NCI-H1048 (cell line): ENCODE results near the gene ULK1.

Experiments
- DNase-seq: peaks from one replicate; lab custom pipeline; 2025; lab: John Stamatoyannopoulos, UW

The ULK1 gene

DNA sequence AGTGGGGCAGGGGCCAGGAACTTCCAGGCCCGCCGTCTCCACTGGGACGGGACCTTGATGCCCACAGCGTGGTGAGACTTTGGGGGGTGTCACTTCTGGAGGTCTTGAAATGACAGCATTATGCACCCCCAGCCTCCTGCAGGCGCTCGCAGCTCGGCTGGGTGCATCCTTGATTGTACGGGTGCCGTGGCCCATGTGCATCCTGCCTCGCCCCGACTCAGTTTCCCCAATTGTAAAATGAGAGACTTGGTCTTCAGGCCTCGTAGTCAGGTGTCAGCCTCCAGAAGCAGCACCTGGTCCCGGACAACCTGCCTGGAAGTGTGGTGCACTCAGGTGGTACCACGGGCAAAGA, 25.7 kb downstream of the ULK1 start:
- DNase-seq, result no peak

DNA sequence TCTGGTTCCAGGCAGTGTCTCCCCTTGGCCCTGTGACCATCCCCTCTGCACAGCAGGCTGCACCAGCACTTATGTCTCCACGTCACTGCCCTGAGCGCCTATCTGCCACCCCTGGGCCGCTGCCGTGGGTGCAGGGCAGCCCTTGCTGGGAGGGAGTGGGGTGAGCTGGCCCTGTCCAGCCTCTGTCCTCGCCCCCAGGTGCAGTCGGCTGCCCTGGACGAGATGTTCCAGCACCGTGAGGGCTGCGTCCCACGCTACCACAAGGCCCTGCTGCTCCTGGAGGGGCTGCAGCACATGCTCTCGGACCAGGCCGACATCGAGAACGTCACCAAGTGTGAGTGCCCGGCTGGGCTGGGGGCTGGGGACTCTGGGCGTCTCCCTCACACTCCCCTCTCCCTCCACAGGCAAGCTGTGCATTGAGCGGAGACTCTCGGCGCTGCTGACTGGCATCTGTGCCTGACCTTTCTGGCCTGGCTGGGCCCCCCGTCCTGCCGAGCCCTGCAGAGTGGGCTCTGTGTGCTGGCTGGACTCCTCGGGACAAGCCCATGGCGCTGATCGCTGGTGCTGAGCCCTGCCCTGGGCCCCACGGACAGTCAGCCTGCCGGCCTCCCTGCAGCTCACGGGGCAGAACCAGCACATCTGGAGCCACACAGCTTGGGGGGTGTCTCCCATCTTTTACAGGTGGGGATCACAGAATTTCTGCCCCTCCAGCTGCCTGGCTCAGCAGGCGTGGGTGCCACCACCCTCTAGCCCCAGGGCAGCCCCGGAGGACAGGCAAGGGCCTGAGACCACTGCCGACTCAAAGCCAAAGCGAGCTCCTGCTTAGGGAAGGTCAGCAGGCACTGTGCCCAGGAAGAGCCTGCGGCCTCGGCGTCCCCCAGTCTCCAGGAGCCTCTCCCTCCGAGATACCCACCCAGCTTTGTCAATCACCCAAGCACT, 26.7 kb downstream of the ULK1 start:
- no peak for DNase-seq

DNA sequence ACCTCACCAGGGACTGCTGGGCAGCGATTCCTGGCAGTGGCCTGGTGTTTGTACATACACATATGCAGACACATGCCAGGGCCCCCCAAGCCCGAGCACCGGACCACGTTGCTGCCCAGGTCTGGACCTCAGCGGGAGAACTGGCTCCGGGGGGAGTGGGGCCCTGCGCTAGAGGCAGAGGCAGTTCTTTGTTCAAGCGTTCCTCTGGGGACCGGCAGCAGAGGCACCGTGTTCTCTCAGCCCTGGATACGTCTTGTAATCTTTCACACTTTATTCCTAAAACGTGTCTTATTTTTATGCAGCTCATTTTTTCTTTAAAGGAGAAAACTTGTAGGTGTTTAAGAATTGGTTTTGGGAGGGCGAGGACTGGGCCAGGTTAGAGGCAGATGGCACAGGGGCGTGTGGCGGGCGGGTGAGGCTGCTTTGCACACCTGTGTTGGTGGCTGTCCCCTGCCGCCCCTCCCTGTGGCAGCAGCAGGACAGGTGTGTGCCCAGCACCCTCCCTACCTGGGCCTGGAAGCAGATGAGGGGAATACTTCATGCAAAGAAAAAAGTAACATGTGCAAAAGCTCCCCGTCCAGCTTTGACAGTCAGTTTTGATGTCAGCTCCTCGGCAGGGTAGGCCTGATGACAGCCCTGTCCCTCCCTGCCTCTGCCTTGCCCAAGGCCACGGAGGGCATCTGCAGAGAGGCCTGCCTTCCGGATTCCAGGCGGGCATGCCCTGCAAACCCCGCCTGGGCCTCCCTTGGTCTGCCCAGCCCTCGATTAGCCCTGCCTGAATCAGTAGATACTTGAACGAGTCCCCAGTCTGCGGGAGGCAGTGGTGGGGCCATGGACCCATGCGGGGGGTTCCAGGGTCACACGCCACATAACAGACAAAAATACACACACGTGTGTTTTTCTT, 27.7 kb downstream of the ULK1 start:
- no peak for DNase-seq

DNA sequence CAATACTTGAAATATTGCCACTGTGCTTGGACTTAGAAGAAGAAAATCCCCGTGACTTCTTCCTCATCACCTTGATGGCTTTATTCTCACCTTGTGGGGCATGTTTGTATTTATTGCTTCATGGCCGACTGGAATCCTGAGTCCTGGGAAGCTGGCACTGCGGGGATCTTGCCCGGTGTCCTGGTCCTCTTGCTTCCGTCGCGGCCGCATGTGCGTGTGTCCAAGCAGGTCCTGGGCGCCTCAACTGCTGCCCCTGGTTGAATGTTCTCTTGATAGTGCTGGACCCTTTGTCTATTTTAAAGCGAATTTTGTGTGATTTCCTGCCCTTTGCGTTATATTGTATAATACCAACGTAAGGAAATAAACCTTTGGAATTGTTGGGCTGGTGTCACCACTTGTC, 28.4 kb downstream of the ULK1 start:
- no peak for DNase-seq

DNA sequence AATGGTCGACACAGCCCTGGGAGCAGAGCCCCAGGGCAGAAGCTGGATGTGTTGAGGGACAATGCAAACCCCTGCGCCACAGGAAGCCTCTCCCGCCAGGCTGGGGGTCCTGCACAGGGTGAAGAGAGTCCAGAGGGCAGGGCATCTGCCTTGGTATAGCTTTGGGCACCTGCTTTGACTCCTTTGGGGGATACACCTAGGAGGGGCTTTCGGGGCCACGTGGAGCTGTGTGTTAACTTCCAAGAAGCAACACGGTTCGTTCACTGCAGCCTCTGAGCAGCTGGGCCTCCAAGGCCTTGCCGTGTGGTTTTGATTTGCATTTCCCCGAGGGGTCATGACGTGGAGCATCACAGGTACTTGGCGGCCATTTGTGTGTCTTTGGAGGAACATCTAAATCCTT, 28.8 kb downstream of the ULK1 start:
- no peak for DNase-seq

DNA sequence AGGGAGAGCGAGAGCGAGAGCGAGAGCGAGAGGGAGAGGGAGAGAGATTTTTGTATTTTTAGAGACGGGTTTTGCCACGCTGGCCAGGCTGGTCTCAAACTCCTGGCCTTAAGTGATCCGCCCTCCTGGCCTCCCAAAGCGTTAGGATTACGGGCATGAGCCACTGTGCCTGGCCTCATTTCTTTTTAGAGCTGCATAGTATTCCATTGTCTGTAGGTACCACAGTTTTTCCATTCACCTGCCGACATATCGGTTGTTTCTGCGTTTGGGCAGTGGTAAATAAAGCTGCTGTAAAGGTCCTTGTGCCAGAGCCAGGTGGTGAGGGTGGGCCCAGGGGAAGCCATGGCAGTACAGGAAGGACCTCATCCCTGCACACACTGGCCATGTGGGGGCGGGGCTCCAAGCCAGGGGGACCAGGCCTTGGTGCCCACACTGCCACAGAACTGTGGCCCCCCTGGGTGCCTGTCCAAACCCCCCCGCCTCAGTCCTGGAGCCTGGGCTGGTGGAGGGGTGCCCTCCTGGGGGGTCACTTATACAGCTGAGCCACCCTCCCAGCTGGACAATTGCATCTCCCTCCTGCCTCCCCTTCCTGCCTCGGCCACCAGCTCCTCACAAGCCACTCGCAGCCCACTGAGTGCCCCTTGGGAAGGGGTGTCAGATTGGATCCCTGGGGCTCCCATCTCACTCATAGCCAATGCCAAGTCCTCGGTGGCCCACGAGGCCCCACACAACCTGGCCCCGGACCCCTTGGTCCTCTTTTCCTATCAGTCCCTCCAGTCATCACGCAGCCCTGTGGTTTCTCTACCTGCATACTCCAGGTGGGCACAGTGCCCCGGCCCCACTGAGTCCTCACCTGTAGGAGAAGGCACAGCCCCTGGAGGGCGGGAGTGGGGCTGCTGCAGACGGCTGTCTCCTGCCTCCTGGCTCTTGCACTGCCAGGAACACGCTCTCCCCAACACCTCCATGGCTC, 33.0 kb downstream of the ULK1 start:
- DNase-seq, result no peak

DNA sequence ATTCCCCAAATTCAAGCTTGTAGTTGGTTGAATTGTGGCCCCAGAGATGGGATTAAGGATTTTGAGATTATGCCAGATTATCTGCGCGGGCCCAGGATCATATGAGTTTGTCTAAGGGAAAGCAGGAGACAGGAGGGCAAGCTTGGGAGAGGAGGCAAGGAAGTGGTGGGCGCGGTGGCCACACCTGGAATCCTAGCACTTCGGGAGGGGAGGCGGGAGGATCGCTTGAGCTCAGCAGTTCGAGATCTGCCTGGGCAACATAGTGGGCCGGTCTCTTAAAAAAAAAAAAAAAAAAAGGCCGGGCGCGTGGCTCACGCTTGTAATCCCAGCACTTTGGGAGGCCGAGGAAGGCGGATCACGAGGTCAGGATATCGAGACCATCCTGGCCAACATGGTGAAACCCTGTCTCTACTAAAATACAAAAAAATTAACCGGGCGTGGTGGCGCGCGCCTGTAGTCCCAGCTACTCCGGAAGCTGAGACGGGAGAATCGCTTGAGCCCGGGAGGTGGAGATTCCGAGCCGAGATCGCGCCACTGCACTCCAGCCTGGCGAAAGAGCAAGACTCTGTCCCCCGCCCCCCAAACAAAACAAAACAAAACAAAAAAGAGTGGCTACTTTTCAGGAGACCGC, 33.8 kb downstream of the ULK1 start:
- DNase-seq, result no peak

DNA sequence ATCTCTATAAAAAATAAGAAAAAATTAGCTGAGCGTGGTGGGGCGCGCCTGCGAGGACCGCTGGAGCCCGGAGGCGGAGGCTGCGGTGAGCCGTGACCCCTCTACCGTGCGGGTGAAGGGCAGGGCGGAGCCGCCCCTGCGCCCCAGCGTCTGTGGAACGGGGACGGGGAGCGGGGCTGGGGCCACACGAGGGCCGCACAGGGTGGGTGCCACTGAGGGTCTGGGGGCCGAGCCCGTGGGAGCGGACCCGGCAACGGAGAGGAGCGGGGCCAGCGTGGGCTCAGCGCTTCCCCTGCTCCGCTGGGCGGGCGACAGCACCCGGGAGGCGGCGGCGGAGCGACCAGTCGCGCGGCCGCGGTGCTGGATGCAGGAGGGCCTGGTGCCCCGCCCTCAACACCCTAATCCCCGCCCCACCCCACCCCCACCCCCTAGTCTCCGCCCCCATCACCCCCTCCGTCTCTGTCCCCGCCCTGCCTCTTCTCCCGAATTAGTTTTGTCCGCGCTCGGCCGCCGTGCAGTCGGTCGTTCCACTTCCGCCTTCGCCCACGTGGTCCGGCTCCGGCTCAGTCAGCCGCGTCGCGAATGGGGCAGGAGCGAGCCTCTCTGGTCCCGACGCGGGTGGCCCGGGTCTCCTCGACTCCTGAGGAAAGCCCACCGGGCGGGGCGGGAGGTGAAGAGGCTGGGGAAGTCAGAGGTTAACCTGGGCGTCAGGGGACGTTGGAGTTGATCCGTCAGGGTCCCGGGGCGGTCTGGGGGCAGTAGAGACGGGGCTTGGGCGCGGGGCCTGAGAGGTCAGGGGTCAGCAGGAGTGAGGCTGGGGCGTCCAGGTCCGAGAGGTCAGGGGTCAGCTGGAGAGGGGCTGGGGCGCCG, 34.5 kb downstream of the ULK1 start, which contains the start of gene PUS1:
Gene PUS1, plus strand, starts transcription at position 566 of the 870 bp plus-strand sequence. CDS start 447 bp downstream, outside the sequence.
- peak; percentile 71 for DNase-seq

DNA sequence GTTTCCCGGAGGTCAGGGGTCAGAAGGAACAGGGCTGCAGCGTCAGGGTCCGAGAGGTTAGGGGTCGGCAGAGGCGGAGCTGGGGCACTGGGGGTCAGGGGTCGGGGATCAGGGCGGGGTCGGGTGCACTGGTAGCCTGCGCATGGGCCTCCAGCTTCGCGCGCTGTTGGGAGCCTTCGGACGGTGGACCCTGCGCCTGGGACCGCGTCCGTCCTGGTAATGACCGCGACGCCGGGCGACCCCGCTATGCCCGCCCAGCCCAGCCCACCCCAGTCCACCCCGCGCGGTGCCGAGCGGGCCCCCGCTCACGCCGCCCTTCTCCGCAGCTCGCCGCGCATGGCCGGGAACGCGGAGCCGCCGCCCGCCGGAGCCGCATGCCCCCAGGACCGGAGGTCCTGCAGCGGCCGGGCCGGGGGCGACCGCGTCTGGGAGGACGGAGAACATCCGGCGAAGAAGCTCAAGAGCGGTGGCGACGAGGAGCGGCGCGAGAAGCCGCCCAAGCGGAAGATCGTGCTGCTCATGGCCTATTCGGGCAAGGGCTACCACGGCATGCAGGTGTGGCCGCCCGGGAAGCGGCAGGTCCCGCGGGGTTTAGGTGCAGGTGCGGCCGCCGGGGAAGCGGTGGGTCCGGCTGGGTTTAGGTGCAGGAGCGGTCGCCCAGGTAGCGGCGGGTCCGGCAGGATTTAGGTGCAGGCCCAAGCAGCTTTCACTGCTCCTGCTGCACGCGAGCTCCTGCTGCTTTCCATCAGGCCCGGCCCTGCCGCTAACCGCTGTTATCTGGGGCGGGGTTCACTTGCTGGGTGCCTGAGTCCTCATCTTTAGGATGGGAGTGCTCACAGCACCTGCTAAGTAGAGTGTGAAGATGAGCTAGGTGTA, 35.4 kb downstream of the ULK1 start:
- DNase-seq, result no peak

DNA sequence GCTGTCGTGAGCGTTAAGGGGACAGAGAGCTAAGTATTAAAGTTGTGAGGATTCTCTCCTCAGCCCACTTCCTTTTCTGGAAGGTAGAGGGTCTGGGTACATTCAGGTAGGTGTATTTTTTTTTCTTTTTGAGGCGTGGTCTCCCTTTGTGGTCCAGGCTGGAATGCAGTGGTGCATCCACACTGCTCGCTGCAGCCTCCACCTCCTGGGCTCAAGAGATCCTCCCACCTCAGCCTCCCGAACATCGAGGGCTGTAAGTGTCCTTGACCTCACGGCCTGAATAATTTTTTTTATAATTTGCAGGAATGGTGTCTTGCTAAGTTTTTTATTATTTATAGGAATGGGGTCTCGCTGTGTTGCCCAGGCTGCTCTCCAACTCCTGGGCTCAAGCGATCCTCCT, 36.1 kb downstream of the ULK1 start:
- no peak for DNase-seq

DNA sequence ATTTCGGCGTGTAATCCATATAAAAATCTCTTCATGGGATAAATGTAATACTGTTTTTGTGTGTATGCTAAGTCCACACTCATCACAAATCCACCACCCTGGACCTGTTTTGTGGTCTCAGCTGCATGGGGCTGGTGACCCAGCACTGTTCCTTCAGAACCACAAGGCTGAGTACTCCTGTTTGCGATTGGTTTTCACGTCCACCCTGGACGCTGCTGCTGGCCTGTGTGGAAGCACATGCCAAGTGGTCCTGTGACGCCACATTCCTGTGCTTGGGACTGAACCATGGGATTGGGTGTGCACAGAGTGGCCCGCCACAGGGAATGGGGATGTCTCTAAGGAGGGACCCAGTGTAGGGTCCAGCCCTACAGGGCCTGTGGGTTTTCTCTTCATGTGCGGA, 39.0 kb downstream of the ULK1 start:
- DNase-seq, result no peak

DNA sequence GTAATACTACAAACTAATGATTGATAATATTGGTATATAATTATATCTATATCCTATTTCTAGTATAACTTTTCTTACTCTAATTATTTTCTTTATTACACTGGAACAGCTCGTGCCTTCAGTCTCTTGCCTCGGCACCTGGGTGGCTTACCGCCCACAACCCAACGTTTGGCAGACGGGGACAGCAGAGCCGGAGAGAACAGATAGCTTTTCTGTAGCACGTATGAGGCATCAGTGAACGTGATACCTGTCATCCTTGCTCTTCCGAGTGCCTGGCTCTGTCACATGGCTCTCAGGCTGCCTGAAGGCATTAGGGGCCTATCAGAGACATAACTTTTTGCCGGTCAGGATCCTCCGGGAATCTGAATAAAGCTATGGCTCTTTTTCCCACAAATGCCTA, 40.1 kb downstream of the ULK1 start:
- DNase-seq, result no peak

DNA sequence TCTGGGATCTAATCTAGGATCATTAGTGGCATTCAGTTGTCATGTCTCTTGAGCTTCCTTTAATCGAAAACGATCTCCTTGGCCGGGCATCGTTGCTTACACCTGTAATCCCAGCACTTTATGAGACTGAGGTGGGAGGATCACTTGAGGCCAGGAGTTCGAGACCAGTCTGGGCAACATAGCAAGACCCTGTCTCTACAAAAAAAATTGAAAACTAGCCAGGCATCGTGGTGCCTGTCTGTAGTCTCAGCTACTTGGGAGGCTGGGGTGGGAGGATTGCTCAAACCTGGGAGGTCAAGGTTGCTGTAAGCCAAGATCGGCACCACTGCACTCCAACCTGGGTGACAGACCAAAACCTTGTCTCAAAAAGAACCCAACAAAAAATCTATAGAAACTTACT, 43.7 kb downstream of the ULK1 start:
- no peak for DNase-seq

DNA sequence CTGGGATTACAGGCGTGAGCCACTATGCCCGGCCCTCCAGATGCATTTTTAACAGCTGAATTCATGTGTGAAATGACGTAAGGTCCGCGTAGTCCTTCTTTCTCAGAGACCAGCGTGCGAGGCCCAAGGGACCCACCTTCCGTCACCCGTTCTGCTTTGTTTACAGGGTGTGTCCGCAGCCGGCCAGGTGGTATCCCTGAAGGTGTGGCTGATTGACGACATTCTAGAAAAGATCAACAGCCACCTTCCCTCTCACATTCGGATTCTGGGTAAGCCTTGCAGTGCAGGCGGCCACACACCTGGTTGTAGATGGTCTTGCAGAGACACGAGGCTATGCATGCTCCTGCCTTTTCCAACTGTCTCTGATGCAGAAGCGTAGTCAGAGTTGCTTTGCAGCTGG, 44.6 kb downstream of the ULK1 start:
- DNase-seq, result no peak

DNA sequence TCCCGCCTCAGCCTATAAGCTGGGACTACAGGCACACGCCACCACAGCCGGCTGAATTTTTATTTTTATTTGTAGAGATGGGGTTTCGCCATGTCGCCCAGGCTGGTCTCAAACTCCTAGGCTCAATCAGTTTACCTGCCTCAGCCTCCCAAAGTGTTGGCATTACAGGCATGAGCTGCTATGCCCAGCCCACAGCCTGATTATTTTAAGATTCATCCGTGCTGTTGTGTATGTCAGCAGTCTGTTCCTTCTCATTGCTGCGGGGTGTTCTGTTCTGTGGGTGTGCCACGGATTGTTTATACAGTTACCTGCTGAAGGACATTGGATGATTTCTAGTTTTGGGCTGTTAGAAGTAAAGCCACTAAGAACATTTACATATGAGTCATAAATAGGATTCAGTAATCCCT, 45.7 kb downstream of the ULK1 start:
- DNase-seq, result no peak

DNA sequence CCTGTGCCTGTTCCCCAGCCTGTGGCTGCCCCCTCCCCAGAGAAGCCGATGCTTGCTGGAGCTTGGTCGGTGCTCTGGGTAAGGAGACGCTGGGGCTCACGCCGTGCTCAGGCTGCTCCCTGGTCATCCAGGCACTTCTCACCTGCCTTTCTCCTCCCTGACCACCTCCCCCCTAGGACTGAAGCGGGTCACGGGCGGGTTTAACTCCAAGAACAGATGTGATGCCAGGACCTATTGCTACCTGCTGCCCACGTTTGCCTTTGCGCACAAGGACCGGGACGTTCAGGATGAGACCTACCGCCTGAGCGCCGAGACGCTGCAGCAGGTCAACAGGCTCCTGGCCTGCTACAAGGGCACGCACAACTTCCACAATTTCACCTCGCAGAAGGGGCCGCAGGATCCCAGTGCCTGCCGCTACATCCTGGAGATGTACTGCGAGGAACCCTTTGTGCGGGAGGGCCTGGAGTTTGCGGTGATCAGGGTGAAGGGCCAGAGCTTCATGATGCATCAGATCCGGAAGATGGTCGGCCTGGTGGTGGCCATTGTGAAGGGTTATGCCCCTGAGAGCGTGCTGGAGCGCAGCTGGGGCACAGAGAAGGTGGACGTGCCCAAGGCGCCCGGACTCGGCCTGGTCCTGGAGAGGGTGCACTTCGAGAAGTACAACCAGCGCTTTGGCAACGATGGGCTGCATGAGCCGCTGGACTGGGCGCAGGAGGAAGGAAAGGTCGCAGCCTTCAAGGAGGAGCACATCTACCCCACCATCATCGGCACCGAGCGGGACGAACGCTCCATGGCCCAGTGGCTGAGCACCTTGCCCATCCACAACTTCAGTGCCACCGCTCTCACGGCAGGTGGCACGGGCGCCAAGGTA, 46.9 kb downstream of the ULK1 start:
- no peak for DNase-seq

DNA sequence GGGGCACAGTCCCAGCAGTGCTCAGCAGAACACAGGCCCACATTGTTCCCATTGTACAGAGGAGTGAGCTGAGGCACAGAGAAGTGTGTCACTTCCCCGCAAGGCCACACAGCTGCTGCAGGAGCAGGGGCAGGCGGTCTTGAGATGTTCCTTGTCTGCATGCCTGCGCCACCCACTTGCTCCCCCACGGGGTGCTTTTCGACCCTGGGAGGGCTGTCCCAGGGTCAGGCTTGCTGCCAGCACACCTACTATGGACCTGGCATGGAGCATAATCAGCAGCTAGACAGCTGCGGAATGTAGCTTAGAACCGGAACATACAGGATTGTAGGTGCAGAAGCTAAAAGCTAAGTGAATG, 47.5 kb downstream of the ULK1 start:
- no peak for DNase-seq

DNA sequence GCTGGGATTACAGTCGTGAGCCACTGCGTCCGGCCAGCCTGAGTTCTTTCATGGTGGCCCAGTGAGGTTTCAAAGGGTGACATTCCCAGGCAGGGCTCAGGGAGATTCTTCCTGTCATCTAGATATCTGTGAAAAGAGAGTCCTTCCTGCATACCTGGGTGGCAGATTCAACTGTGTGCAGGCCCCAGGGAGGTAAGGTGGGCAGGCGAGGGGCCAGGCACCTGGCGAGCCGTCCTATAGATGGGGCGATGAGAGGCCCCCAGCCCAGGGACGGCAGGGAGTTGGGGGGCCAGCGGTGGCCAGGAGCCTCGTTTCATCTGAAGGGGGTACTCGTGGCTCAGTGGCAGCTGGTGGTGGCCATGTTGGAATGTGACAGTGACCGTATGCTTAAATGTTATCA, 48.2 kb downstream of the ULK1 start:
- no peak for DNase-seq
